ENCODE data around the gene FADS2. TPM values are rescaled to one million over a fixed set of nuclear protein-coding genes. Genes with fewer than 3 reads are reported as not detected.

FADS2 gene
- total RNA-seq, 6 experiments from 2014 or later = 56.0 to 105 (median 81.1) TPM

GRCh38 chr11:61851113-61851899 is 23.2 kb downstream of the FADS2 start:
- Mint-ChIP-seq H3K9me3 (no peaks in the 10 kb centered on the region), H3K4me1 (ENCODE audit: low read depth) (no peaks in the 10 kb centered on the region), H3K4me3 (no peak overlapping the region), H3K27me3 (ENCODE audit: insufficient read depth) (no peaks in the 10 kb centered on the region; the same call in 1 of the 2 replicates), H3K36me3 (ENCODE audit: low read depth) (peaks cover 7% of the 10 kb centered on the region; the same call in 1 of the 2 replicates), H3K27ac (no peak overlapping the region)
- no peak for DNase-seq
- no peak for TF ChIP-seq CTCF (IDR thresholded peaks at IDR 0.05)

GRCh38 chr11:61851900-61852295 is 23.8 kb downstream of the FADS2 start:
- H3K36me3 Mint-ChIP-seq (ENCODE audit: low read depth) = peaks cover 7% of the 10 kb centered on the region; the same call in 1 of the 2 replicates
- H3K9me3 Mint-ChIP-seq = no peaks in the 10 kb centered on the region
- no peak for DNase-seq
- no peaks in the 10 kb centered on the region; the same call in 1 of the 2 replicates for H3K27me3 Mint-ChIP-seq (ENCODE audit: insufficient read depth)
- no peak overlapping the region for H3K27ac Mint-ChIP-seq
- H3K4me1 Mint-ChIP-seq (ENCODE audit: low read depth) = no peaks in the 10 kb centered on the region
- TF ChIP-seq CTCF (IDR thresholded peaks at IDR 0.05) = no peak
- H3K4me3 Mint-ChIP-seq = no peak overlapping the region

GRCh38 chr11:61853698-61854169 is 25.6 kb downstream of the FADS2 start:
- no peak for TF ChIP-seq CTCF (IDR thresholded peaks at IDR 0.05)
- Mint-ChIP-seq H3K9me3 (no peaks in the 10 kb centered on the region), H3K4me3 (no peak overlapping the region), H3K27ac (no peak overlapping the region), H3K27me3 (ENCODE audit: insufficient read depth) (no peaks in the 10 kb centered on the region; the same call in 1 of the 2 replicates), H3K36me3 (ENCODE audit: low read depth) (no peaks in the 10 kb centered on the region), H3K4me1 (ENCODE audit: low read depth) (no peaks in the 10 kb centered on the region)
- no peak for DNase-seq

- no peaks in the 10 kb centered on the region for H3K9me3 Mint-ChIP-seq
- TF ChIP-seq CTCF (IDR thresholded peaks at IDR 0.05) = no peak
These were observed 26.3 kb downstream of the FADS2 start for GRCh38 chr11:61854206-61854895.

GRCh38 chr11:61854966-61855714 is 27.0 kb downstream of the FADS2 start:
- Mint-ChIP-seq H3K4me1 (ENCODE audit: low read depth) (no peaks in the 10 kb centered on the region), H3K27me3 (ENCODE audit: insufficient read depth) (no peaks in the 10 kb centered on the region; the same call in 1 of the 2 replicates), H3K4me3 (no peak overlapping the region), H3K36me3 (ENCODE audit: low read depth) (peaks cover 5% of the 10 kb centered on the region; the same call in 1 of the 2 replicates), H3K9me3 (no peaks in the 10 kb centered on the region), H3K27ac (no peak overlapping the region)
- no peak for DNase-seq
- no peak for TF ChIP-seq CTCF (IDR thresholded peaks at IDR 0.05)

More at GRCh38 chr11:61854206-61854895, 26.3 kb downstream of the FADS2 start:
- DNase-seq = no peak
- Mint-ChIP-seq H3K4me1 (ENCODE audit: low read depth) (no peaks in the 10 kb centered on the region), H3K36me3 (ENCODE audit: low read depth) (peaks cover 2% of the 10 kb centered on the region; the same call in 1 of the 2 replicates), H3K4me3 (no peak overlapping the region), H3K27me3 (ENCODE audit: insufficient read depth) (no peaks in the 10 kb centered on the region; the same call in 1 of the 2 replicates), H3K27ac (no peak overlapping the region)
